Loucy (cell line): ENCODE results near the gene ASPRV1.

Experiments used
- EZH2phosphoT487 ChIP-seq: fragments of 200-600 bp; IDR thresholded peaks from 2 replicates; pipeline ENCODE4 v1.6.1; 2018; ENCODE audit warnings: antibody characterized with exemption, mild to moderate bottlenecking, moderate library complexity, borderline replicate concordance
- TF ChIP-seq, protein P1 (sequence below): fragments of 200-600 bp; sonication (generic); conservative IDR thresholded peaks from 2 replicates; pipeline ENCODE4 v1.5.1; 2014; ENCODE audit warnings: mild to moderate bottlenecking, antibody characterized with exemption, low read length

DNA sequence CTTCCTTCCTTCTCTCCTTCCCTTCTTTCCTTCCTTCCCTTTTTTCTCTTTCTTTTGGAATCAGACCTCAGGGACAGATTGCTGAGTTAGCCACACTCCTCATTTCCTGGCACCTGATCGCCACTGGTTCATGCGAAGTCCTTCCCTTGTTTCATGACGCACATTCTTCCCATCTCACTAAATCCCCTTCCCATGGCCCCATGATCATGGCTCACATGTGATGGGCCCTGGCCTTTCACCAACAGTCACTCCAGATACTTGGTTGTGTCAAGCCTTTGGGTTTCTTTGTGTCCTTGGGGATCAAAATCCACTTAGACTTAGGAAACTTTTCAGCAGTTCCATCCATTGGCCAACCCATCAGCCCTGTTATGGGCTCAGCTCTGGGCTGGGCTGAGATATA is 23.8 kb upstream of the ASPRV1 start:
- TF ChIP-seq, protein P1, sequence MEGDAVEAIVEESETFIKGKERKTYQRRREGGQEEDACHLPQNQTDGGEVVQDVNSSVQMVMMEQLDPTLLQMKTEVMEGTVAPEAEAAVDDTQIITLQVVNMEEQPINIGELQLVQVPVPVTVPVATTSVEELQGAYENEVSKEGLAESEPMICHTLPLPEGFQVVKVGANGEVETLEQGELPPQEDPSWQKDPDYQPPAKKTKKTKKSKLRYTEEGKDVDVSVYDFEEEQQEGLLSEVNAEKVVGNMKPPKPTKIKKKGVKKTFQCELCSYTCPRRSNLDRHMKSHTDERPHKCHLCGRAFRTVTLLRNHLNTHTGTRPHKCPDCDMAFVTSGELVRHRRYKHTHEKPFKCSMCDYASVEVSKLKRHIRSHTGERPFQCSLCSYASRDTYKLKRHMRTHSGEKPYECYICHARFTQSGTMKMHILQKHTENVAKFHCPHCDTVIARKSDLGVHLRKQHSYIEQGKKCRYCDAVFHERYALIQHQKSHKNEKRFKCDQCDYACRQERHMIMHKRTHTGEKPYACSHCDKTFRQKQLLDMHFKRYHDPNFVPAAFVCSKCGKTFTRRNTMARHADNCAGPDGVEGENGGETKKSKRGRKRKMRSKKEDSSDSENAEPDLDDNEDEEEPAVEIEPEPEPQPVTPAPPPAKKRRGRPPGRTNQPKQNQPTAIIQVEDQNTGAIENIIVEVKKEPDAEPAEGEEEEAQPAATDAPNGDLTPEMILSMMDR, result no peak
- no peak for TF ChIP-seq EZH2phosphoT487
